Activated CD4-positive, alpha-beta T cell treated with anti-CD3 and anti-CD28 coated beads for 4 hours (primary cell): ENCODE data around the gene UGT2B15.
"Not testable (repeated sequence)": the region's sequence is repeated elsewhere in the genome, so short reads cannot be mapped to it uniquely, and the experiment has no call there.

Experiments
- DNase-seq, 2 donors: peaks; one replicate each; pipeline ENCODE4 v3.0.0-alpha.2; 2020

UGT2B15 gene

GRCh38 chr4:68655764-68656444, 14.5 kb downstream of the UGT2B15 start:
- no peak for DNase-seq

- no peak for DNase-seq
Measured at GRCh38 chr4:68654946-68655721, 15.3 kb downstream of the UGT2B15 start.

GRCh38 chr4:68651932-68652331, 18.5 kb downstream of the UGT2B15 start:
- DNase-seq = no peak

GRCh38 chr4:68630371-68630770, 40.1 kb downstream of the UGT2B15 start:
- no peak for DNase-seq

GRCh38 chr4:68622731-68623130, 47.7 kb downstream of the UGT2B15 start:
- DNase-seq = not testable (repeated sequence)

GRCh38 chr4:68617003-68617698, 53.3 kb downstream of the UGT2B15 start:
- no peak for DNase-seq

GRCh38 chr4:68615699-68616422, 54.6 kb downstream of the UGT2B15 start:
- no peak for DNase-seq

GRCh38 chr4:68613752-68614151, 56.7 kb downstream of the UGT2B15 start:
- no peak for DNase-seq

- no peak for DNase-seq
Measured at GRCh38 chr4:68606240-68606639, 64.2 kb downstream of the UGT2B15 start.

GRCh38 chr4:68599150-68599549, 71.3 kb downstream of the UGT2B15 start:
- no peak for DNase-seq

GRCh38 chr4:68597482-68597881, 73.0 kb downstream of the UGT2B15 start:
- DNase-seq = no peak
